Posterior vena cava (tissue), 2 donors: ENCODE results near the gene GPR55. TPM values are rescaled to one million over a fixed set of nuclear protein-coding genes. Genes with fewer than 3 reads are reported as not detected.
"Not testable (repeated sequence)": the region's sequence is repeated elsewhere in the genome, so short reads cannot be mapped to it uniquely, and the experiment has no call there.

Experiments used
- DNase-seq: peaks from one replicate; pipeline ENCODE4 v3.0.0-alpha.2; 2020; ENCODE audit warnings: low spot score
- intact Hi-C, 2 donors: fragments of 100-400 bp; cut with DNase I; formaldehyde crosslinking; loops; one replicate each; pipeline versions ENCODE4 v1.14.1 to v1.14.2; 2022 to 2023
- total RNA-seq, 2 donors: library from RNA; stranded (reverse); fragmentation: NEBNext Ultra II Directional; extraction: Animal tissue kit (Norgen Biotek cat#: 25700); gene quantifications; one replicate each; pipeline ENCODE4 v1.2.1, GENCODE V29; 2021
- donor health status: DM: yes; HTN: yes; CAD: no.
- donor health status: DM: yes; HTN: yes; CAD: no.

GPR55 gene
- total RNA-seq, 2 donors from 2014 or later, result 0.14 to 0.19 TPM

- no peak for DNase-seq
- intact Hi-C loops, result no loop called here
Observed at GRCh38 chr2:230938516-230939065, 13.5 kb upstream of the GPR55 start.

GRCh38 chr2:230938098-230938497 is 13.1 kb upstream of the GPR55 start:
- intact Hi-C loops, result no loop called here
- DNase-seq, result no peak

GRCh38 chr2:230937362-230937761 is 12.3 kb upstream of the GPR55 start:
- no peak for DNase-seq
- intact Hi-C loops, result loop anchor here in 1 of 2 donors (1.0 kb wide), 1 partner anchor 18 kb away; no protein-coding TSS in a partner anchor

- intact Hi-C loops, DNase-seq: not testable (repeated sequence)
Observed at GRCh38 chr2:230936243-230936642, 11.2 kb upstream of the GPR55 start.

- intact Hi-C loops, result no loop called here
Observed at GRCh38 chr2:230935130-230935430, 10.0 kb upstream of the GPR55 start.

GRCh38 chr2:230934231-230935129 is 9.4 kb upstream of the GPR55 start:
- DNase-seq, result no peak
- intact Hi-C loops, result no loop called here

More at GRCh38 chr2:230935130-230935430, 10.0 kb upstream of the GPR55 start:
- no peak for DNase-seq

- intact Hi-C loops, result no loop called here
- no peak for DNase-seq
Observed at GRCh38 chr2:230933521-230934180, 8.6 kb upstream of the GPR55 start.

GRCh38 chr2:230932556-230933511 is 7.8 kb upstream of the GPR55 start:
- no peak for DNase-seq
- intact Hi-C loops, result no loop called here

- DNase-seq, result peak; percentile 29
- intact Hi-C loops, result no loop called here
Observed at GRCh38 chr2:230931556-230932231, 6.7 kb upstream of the GPR55 start.

- peak; percentile 17 for DNase-seq
- intact Hi-C loops, result no loop called here
Observed at GRCh38 chr2:230930928-230931555, 6.0 kb upstream of the GPR55 start.

GRCh38 chr2:230930149-230930780 is 5.2 kb upstream of the GPR55 start:
- peak; percentile 28 for DNase-seq
- intact Hi-C loops, result no loop called here

- peak; percentile 40 for DNase-seq
- intact Hi-C loops, result no loop called here
Observed at GRCh38 chr2:230929381-230930148, 4.5 kb upstream of the GPR55 start.

GRCh38 chr2:230928701-230929380 is 3.8 kb upstream of the GPR55 start:
- peak; percentile 31 for DNase-seq
- intact Hi-C loops, result no loop called here

GRCh38 chr2:230927711-230928341 is 2.8 kb upstream of the GPR55 start:
- intact Hi-C loops, result no loop called here
- peak; percentile 67 for DNase-seq

GRCh38 chr2:230925879-230926765 is 1.1 kb upstream of the GPR55 start:
- intact Hi-C loops, result no loop called here
- DNase-seq, result peak; percentile 64
